Fibroblast of skin of left quadriceps (primary cell): ENCODE data around the gene C1orf87.

Source experiments
- DNase-seq, 2 experiments: peaks; one replicate each; pipeline ENCODE4 v3.0.0-alpha.2; 2013; ENCODE audit warnings: low read depth in 2 of 2

C1orf87 gene

DNA sequence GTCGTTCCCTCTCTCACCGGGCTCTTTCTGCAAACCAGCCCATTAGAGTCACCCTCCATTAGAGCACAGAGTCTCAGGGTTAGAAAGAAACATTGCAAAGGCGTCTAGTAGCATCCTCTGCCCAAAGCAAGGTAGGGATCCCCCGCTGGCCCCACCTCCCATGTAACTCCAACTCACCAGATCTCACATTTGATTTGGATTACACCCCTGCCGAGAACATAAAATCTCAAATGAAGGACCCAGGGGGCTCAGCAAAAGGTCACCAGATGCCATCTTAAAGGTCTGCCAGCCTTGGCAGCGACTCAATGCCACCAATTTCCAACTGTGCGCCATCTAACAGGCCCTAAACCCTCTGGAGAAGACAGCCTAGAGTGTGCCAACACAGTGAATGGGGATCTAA is 14.1 kb downstream of the C1orf87 start:
- no peak for DNase-seq

DNA sequence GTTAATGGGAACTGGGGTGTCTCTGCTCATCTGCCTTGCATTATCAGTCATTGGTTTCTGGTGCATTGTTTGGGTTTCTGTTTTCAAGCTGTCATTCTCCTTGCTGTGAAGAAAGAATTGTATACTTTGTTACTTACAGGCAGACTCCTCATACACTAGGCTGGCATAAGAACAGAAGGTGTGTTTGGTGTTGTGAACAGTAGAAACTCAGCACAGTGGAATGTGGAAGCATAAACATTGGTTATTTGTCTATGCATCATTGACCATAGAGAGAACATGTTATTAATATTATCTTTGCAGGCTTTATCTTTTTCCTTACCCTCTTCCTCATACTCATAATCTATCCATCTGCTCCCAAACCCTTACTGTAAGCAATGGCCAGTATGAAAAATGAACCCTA is 18.2 kb downstream of the C1orf87 start:
- no peak for DNase-seq

DNA sequence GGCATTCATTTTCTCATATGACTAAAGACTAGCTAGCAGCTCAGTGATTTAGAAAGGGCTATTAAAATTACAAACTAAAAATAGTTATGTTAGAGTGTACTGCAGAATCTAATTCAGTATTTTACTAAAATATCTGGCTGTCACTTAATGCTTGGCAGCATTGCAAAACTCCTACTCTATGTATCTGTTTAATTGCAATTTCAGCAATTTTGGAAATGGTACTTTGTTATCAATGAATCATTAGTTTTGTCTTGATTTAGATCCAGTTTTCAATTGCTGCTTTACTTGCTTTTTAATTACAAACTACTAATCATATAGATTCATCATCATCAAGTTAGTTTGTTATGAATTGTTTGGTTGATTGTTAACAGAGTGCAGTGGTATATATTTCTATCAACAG is 19.2 kb downstream of the C1orf87 start:
- DNase-seq: no peak

DNA sequence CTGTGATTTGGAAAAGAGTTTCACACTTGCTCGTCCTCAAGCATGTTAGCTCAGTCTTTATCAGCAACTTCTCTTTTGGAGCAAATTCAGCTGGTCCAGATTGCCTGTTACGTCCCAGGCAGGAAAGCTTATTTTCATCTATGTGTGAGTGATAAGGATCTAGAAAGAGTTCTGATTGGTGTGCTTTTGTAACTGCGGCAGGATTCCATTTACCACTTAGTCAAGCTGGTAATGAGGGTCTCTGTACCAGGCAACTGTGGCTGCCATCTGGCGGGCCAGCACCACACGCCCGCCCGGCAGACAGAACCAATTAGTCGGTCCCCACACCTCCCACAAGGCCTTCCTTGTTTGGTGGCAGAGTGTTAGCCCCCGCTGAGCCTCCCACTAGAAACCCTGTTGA is 21.0 kb downstream of the C1orf87 start:
- DNase-seq: no peak

DNA sequence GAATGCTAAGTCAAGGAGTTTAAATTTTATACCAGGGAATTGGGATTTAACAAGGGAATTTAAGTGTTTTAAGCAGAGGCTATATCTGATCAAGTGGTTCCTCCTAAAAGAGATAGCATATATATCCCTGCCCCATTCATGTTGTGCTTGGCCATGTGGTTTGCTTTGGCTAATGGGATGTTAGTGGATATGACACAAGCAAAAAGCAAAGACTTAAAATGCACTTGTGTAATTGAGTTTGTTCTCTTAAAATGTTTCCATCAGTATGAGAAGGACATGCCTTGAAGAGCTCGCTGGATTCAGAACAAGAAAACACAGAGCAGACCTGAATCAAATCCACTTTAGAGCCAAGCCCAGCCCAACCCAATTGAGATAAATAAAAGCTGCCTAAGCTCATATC is 22.4 kb downstream of the C1orf87 start:
- no peak for DNase-seq

DNA sequence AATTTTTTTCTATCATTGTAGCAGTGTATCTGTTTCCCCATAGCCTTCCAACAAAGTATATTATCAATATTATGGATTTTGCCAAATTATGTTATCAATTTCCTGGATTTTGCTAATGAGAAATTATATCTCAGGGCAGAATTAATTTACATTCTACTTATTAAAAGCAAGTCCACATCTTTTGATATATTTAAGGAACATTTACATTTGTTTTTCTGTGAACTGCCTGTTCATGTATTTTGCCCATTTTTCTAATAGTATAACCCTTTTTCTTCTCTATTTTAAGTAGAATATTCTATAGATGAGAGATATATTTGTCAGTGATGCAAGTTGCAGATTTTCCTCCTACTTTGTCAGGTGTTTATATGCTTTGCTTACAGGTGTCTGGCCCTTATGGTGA is 24.4 kb downstream of the C1orf87 start:
- no peak for DNase-seq

DNA sequence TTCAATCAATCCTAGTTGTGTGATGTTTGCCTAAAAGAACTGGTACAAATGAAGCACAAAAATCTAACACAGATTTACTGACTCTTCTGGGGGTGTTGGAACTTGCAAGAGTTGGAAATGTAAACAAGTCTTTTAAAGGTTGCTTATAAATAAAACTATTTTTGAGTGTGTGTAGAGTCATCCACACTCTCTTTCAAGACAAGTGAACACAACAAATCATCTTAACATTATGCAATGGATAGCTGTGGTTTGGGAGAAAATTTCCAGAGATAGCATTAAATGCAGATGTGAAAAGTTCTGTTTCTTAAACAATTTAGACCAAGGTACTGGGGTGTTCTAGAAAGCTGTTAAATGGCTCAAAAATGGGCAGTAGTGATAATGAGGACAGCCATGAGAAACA is 28.7 kb downstream of the C1orf87 start:
- DNase-seq: peak; percentile 40 to 46

DNA sequence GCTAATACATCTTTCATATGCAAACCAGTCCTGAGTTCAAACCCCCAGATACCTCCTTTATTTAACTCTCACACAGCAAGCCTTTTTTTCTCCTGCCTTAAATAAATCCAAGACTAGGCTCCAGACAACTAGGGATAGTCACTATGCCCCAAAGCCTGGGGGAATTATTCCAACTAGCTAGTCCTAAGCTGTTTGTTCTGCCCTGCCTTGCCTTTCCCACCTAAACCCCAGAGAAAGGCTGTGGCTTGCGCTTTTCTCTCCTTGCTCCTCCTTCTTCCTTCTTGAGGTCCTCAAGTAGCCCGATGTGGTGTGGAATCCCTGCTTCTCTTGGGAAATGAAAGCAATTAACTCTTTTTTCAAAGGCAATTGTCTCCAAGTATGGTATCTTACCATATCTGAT is 31.8 kb downstream of the C1orf87 start:
- no peak for DNase-seq

DNA sequence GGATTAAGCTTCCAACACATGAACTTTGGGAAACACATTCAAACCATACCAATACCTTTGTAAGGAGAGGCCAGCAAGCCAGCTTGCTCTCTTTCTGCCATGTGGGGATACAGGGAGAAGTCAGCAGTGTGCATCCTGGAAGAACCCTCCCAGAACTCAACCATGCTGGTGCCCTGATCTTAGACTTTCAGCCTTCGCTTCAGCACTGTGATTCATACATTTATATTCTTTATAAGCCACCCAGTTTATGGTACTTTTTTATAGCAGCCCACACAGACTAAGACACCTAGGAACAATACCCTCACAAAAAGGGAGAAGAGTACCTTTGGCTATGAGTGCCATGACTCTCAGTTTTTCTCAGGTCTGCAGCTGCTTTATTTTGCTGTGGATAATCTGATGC is 35.9 kb downstream of the C1orf87 start:
- DNase-seq: no peak

DNA sequence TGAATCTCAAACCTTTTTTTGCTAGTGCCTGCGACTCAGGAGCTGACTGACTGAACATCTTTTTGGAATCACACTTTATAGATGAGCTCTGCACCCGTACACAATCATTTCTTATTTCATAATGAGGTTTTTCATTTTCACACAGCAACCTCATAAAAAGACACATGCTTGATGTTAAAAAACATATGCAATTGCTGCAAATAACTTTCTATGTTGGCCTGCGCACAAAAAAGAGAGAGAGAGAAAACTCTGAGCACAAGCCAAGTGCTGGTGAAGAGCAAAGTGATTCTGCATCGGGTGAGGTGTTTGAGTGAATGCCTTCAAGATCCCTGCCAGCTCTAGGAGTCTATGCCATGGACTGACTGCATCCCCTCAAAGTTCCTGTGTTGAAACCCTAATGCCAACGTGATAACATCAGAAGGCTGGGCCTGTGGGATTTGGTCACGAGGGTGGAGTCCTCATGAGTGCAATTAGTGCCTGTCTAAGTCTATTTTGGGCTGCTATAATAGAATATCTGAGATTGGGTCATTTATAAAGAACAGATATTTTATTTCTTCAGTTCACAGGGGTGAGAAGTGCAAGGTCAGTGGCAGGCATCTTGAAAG is 36.6 kb downstream of the C1orf87 start:
- peak in 1 of 2 experiments; percentile 7 for DNase-seq

DNA sequence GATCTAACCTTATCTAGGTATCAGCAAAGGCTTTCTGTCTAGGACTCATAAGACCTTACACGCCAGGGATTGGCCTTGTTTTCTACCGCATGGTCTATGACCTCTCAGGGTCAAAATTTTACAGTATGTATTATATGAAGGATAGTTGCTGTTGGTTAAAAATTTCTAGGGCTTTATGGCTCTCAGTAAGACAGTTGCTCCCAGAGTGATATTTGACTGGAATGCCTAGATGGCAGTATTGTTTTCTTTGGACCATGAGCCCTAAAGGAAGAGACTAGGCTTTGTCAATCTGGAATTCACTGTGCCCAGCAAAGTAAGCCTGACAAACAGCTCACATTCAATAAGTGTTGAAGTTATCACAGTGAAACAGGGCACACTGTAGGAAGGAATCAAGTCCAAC is 37.6 kb downstream of the C1orf87 start:
- DNase-seq: no peak

DNA sequence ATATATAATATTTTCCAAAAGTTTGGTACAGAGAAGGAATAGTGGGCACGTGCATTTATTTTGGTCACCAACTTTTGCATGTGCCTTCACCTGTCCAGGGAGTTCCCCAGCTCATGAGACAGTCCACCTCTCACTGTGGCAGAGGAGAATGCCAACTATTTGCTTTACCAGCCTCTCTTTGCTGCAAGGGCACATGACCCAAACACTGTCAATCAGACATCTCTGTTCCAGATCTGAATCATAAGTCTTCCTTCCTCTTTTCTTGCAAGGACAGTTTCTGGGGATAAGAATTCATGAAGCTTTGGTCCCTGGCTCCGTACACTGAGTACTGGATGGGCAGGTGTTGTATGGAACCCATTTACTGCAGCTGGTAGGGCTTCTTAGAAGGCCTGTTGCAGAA is 38.6 kb downstream of the C1orf87 start:
- no peak for DNase-seq

DNA sequence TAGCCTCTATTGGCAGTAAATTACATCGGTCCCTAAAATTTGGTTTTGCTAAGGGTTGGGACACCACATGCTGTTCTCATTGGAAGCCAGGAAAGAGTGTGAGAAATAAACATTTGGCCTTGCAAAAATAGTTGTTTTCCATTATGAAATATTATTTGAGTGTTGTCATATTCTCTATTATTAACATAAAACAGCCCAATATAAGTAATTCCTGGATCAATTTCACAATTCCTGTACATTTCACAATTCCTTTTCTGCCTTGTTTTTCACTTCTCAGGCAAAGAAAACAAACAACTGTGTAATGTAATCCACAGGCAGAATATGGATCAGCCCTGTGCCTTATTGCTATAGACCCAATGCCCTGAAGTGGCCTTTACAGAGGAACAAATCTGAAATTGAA is 40.5 kb downstream of the C1orf87 start:
- DNase-seq: no peak

DNA sequence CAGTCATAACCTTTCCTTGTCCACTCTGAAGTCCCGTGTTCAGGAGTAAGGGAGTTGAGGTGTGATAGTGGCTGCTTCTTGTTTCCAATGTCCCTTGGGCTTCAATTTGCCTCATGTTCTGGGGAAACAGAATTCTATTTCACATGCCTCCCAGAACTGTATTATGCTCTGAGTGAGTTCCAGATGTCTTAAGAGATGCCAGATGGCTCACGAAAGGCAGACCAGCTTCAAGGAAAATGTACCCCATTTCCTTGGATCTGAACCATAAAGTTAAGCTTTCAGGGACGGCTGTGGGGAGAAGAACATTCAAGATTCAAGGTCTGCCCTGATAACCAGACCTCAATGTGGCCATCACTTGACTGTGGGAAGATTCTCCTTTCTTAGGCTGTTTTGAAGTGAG is 42.4 kb downstream of the C1orf87 start:
- DNase-seq: no peak

DNA sequence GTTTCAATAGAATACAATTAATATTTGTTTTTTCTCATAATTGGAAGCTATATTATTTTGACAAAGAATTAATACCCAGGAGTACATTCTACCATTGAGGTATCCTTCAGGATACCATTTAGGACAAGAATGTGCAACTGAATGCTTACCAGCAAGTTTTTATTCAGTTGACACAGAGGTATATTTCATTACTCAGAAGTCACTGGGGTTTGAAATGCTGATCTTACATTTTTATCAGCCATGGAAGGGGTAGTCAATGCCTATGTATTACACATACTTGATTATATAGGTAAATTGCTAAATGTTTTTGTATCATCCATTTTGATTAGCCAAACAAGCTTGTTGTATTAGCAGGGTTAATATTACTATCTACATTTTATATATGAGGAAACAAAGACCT is 48.0 kb downstream of the C1orf87 start:
- no peak for DNase-seq

DNA sequence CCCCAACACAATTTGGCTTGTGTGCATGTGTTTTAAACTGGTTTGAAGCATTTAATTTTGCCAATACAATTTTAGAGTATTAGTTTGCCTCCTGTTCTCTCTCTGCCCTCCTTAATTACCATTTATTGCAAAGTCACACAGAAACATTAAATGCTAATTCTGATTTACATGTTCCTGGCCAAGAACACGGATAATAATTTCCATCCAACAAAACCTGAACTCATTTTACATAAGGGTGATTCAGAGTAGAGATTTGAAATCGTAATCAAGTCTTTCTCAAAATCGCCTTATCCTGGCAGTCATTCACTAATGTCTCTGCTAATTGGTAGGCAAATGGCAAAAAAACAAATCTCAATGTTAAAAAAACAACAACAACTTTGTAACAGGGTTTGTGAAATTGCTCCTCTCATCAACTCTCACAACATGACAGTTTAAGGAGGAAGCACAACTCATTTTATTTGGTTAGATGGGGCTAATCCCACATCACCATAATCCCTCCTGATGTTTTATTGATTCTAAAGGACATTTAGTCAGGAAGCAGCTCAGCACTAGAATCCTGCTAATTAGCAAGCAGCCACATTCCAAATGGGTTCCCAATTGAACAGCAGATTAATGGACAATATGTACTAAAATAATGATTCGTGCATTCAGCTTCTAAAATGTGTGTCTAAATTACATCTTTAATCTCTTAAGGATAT is 55.9 kb downstream of the C1orf87 start:
- DNase-seq: no peak

DNA sequence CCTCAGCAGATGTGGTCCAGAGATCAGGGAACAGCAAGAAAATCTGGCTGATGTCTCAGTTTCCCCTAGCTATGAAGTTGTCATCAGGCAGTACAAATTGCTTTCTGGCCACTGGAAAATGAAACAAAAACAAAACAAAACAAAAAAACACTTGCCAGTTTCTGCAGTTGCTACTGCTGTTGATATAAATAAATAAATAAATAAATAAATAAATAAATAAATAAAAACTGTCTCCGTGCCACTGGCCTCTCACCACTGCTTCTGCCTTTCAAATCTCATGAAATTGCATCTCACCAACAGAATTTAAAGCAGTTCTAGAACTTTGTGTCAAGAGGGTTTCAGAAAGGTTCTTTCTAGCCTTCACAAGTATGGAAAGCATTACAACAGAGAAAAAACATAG is 62.9 kb downstream of the C1orf87 start:
- DNase-seq: no peak

DNA sequence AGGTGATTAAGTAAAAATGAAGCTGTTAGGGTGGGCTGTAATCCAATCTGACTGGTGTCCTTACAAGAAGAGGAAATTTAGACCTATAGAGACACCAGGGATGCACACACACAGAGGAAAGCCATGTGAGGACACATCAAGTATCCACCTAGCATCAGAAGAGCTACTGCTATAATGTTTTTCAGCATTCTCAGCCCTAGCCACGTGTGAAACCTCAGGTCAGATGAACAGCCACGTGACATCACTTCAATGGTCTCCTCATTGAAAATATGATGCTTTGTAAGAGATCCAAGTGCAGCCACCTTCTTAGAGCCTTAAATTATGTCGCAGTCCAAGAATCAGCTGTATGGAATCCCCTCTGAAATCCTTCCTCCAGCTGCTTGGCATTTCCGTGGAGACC is 65.1 kb downstream of the C1orf87 start:
- DNase-seq: no peak

DNA sequence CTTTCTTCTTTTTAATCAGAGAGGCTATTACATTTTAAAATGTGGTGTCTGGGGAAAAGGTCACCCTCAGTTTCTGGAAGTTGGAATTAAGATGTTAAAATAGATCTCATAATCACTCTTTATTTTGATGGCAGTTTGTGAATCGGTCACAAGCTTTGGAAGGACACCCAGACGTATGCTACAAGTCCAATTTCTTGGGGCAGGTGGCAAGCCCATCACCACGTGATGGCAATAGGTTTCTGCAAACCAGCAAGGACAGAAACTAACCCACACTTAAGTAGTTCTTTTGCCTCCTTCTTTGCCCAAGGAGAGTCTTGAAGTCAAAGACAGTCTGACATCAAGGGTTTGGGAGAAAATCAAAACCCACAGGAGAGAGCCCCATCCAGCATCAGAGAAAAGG is 72.9 kb downstream of the C1orf87 start:
- DNase-seq: no peak

DNA sequence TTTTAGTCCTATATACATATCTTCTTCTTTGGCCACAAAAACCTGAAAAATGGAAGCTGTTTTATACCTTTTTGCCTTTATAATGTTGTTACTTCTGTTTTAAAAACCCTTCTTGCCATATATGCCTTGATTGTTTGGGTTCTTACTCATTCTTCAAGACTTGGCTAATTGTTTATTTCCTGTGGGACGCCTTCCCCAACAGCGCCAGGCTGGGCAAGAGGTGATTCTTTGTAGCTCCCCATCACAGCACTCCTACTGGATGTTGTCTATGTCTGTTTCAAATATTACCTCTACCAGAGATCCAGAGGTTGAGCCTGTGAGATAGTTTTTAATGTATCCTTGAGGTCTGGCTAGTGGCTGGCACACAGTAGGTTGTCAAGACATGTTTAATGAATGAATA is 73.8 kb downstream of the C1orf87 start:
- no peak for DNase-seq

DNA sequence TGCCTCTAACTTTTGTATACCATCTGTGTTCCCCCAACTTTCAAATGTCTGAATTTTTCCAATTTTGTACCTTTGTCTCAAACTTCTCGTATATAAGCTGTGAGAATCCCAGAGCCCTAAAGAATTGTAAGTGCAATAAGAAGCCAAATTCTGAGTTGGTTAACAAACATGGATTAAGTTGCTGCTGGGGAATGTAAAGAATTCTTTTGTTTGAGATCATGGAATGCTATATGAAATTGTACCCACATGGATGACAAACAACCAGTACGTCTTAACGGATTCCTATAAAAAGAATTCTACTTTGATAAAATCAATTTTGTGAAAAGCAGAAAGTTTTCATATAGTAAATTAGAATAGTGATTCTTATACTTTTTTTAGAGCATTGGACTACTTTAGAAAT is 74.6 kb downstream of the C1orf87 start:
- peak in 1 of 2 experiments; percentile 10 for DNase-seq

DNA sequence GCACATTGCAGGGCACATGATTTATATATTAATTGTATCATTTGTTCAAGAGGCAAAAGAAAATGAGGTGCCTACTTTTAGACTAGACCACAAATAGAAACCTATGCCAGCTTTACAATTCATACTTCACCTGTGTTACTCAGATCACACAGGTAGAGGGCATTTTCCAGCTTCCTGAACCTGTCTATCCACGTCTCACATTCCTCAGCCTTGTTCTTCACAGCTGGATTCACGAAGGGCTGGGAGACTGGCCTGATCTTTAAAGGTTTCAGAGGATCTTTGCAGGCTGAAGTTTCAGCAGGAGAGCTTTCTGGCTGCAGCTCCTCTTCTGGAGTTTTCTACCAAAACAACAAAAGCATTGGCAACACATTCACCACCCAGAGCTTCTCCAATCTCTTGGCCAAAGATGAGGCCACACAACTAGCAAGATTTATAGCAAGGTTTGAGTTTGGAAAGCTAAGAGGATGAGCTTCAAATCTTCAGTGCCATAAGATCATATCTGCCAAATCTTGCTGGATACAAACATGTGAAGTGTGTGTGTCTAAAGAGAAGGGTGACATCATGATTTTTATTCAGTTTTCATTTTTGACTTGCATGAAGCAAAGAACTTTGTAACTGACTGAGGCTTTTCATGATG is 76.0 kb downstream of the C1orf87 start:
- DNase-seq: no peak
